HPDE6-E6E7 (cell line): Measurements from ENCODE around the gene OR5M8.

Experiments
- DNase-seq: peaks from one replicate; pipeline ENCODE4 v3.0.0; 2011; ENCODE audit warnings: missing footprints; ENCODE audit errors: extremely low spot score

OR5M8 gene

GRCh38 chr11:56491270-56491669 is at the start of gene OR5M8:
OR5M8 (minus strand) TSS chr11:56491370; CDS start chr11:56491370, 0 bp downstream.
- DNase-seq: no peak

DNA sequence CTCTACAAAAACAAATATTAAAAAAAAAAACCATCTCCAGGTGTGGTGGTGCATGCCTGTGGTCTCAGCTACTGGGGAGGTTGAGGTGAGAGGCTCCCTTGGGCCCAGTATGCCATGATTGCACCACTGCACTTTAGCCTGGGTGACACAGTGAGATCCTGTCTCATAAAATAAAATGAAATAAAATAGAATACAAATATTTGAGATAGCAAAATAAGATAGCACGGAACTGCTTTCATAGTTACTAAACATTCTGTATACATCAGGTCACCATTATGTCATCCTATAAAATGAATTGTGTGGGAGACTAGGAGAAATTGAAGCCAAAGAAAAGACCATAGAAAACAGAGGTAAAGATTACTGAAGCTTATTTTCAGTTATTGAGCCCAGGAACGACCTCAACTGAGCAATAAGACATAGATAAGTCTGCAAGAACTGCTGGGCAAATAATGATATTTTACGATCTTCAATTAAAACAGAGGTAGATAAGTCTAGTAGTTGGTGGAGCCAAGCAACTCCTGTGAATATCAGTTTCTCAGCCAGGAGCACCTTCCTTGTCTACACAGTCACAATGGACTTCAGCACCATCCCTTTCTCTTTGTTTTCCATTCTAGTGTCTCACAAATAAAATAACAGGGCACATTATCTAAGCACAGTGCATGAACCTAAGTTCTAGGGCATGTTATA is 42.0 kb upstream of the OR5M8 start:
- DNase-seq: no peak

- no peak for DNase-seq
Measured at GRCh38 chr11:56531856-56532255, 40.7 kb upstream of the OR5M8 start.

DNA sequence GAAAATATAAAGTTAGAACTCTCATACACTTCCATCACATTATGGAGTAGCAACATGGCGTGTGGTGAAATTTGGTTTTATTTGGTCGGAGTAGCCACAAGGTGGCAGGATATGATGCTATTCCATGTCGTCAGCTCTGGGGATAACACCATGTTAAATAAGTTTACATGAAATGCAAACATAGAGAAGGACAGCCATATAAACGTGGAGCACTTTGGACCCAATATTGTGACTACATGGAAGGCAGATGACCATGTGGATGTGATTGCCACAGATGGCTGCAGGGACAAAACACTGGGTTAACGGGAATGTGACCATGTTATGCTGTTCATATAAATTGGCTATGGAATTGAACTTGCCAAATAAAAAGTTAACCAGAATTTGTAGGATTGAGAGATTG is 30.8 kb upstream of the OR5M8 start:
- DNase-seq: no peak

- no peak for DNase-seq
Measured at GRCh38 chr11:56513280-56513679, 22.1 kb upstream of the OR5M8 start.

DNA sequence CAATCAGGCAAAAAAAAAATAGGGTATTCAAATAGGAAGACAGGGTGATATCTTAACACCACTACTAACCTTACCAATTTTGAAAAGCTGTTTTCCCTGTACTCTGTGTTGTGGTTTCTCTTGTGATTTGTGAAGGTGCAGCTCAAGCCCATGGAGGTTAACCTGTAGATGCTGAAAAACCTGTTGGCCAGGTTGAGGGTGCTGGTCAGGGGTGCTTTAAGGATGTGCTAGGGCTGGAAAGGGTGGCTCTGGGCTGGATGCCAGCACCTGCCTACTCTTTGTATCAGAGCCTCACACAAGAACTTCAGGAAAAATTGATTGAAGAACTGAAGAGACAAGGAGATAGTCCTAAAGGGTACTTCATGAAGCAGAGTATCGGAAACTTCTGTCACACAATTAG is 18.3 kb upstream of the OR5M8 start:
- no peak for DNase-seq

- DNase-seq: no peak
Measured at GRCh38 chr11:56497010-56497409, 5.8 kb upstream of the OR5M8 start.

GRCh38 chr11:56495117-56495516 is 3.9 kb upstream of the OR5M8 start:
- no peak for DNase-seq

- DNase-seq: no peak
Measured at GRCh38 chr11:56486801-56487200, 4.4 kb downstream of the OR5M8 start.

- no peak for DNase-seq
Measured at GRCh38 chr11:56474729-56475235, 16.4 kb downstream of the OR5M8 start.

DNA sequence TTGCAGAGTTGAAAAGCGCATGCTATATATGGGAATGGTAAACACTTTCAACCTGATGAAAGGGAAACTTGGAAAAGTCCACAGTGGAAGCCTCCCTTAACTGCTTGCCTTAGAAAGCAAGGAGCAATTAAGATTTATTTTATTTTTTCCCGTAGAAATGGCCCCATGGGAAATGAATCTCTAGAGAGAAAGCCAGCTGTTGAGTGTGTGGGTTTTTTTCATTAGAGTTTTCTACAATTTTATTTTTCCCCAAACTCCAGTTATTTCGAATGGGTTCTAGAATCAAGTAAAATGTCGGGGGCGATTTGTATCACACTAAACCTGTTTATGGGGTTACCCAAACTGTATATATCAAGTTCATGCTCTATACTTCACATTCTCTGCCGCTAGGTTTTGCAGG is 17.9 kb downstream of the OR5M8 start, which contains the start of gene OR5M3:
Gene OR5M3 (minus strand): TSS at position 101 of the 400 bp plus-strand sequence. CDS start 2,855 bp downstream, outside the sequence.
- no peak for DNase-seq

GRCh38 chr11:56457076-56457475 is 34.1 kb downstream of the OR5M8 start:
- no peak for DNase-seq

GRCh38 chr11:56453521-56453920 is 37.6 kb downstream of the OR5M8 start:
- DNase-seq: no peak
